GM12875 (cell line): Measurements from ENCODE around the gene FBXO34.
"Not testable (repeated sequence)": the region's sequence is repeated elsewhere in the genome, so short reads cannot be mapped to it uniquely, and the experiment has no call there.

Experiments used
- H3K4me3 ChIP-seq: one replicate; pipeline ENCODE4 v1.5.1; 2011; ENCODE audit warnings: low read depth, low read length, control low read depth
- TF ChIP-seq, protein P1 (sequence below): IDR thresholded peaks from 2 replicates; pipeline ENCODE4 v1.5.1; 2011; ENCODE audit warnings: low read depth, mild to moderate bottlenecking, control low read depth, inconsistent platforms, low read length, moderate library complexity, borderline replicate concordance; ENCODE audit not compliant: insufficient read depth

FBXO34 gene

DNA sequence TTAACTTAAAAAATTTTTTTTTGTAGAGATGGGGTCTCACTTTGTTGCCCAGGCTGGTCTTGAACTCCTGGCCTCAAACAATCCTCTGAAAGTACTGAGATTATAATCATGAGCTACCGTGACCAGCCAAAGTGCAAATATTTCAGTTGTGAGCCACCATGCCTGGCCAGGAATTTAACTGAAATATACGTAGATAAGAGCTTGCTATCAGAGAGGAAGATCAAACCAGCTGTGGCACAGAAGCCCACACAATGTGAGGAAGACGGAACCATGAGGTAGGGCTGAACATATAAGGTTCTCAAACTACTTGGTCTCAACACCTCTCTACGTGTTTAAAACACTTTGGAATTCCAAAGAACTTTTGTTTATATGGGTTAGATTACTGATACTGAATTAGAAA, 111.3 kb downstream of the FBXO34 start:
- H3K4me3 ChIP-seq = no peak overlapping the region
- TF ChIP-seq, protein P1, sequence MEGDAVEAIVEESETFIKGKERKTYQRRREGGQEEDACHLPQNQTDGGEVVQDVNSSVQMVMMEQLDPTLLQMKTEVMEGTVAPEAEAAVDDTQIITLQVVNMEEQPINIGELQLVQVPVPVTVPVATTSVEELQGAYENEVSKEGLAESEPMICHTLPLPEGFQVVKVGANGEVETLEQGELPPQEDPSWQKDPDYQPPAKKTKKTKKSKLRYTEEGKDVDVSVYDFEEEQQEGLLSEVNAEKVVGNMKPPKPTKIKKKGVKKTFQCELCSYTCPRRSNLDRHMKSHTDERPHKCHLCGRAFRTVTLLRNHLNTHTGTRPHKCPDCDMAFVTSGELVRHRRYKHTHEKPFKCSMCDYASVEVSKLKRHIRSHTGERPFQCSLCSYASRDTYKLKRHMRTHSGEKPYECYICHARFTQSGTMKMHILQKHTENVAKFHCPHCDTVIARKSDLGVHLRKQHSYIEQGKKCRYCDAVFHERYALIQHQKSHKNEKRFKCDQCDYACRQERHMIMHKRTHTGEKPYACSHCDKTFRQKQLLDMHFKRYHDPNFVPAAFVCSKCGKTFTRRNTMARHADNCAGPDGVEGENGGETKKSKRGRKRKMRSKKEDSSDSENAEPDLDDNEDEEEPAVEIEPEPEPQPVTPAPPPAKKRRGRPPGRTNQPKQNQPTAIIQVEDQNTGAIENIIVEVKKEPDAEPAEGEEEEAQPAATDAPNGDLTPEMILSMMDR = no peak

DNA sequence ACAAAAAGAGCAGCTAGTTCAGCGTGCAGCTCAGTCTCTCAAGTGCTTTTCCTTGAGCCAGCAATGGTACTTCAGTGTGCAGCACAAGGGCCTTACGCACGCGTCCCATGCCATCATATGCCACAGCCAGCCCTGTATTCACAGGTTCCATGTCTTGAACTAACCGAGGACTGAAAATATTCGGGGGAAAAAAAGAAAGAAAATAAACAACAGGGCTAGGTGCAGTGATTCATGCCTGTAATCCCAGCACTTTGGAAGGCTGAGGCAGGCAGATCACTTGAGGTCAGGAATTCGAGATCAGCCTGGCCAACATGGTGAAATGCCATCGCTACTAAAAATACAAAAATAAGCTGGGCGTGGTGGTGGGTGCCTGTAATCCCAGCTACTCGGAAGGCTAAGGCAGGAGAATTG, 111.8 kb downstream of the FBXO34 start:
- H3K4me3 ChIP-seq = not testable (repeated sequence)

DNA sequence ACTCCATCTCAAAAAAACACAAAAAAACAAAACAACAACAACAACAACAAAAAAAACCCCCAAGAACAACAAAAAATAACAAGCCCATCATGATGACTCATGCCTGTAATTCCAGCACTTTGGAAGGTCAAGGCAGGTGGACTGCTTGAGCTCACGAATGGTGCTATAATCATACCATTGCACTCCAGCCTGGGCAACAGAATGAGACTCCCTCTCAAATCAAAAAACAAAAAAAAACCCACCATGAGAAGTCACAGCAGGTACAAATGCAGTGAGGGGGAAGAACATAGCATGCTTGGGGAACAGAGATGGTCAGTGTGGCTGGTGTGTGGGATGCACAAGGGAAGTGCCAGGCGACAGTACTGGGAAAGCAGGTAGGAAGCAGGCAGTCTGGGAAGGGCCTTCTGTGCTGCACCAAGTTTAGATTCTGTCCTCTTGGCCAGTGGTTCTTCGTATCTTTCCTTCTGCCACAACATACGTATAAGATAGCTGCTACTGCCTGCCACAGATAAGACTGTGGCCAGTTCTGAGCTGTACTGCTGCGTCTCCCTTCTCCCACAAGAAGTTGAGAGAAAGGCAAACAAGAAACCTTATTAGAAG, 112.4 kb downstream of the FBXO34 start:
- no peak overlapping the region for H3K4me3 ChIP-seq
- TF ChIP-seq, protein P1 = no peak

DNA sequence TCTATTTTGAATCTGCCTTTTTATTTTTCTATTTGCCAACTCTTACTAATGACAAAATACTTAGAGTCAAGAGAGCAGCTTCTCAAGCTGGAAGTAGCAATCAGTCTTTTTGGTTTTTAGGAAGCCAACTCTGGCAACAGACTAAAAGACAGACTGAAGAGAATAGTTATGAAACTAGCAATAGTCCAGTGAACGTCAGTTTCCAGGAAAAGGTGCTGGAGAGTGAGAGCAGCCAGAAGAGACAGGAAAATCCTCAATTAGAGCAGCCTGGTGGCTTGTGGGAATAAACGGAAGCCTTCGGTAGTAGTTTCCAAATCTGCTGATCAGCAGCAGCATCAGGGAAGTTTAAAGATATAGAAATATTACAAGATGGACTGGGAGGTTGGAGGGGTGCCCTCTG, 113.3 kb downstream of the FBXO34 start:
- TF ChIP-seq, protein P1 = no peak
- H3K4me3 ChIP-seq = no peak overlapping the region

DNA sequence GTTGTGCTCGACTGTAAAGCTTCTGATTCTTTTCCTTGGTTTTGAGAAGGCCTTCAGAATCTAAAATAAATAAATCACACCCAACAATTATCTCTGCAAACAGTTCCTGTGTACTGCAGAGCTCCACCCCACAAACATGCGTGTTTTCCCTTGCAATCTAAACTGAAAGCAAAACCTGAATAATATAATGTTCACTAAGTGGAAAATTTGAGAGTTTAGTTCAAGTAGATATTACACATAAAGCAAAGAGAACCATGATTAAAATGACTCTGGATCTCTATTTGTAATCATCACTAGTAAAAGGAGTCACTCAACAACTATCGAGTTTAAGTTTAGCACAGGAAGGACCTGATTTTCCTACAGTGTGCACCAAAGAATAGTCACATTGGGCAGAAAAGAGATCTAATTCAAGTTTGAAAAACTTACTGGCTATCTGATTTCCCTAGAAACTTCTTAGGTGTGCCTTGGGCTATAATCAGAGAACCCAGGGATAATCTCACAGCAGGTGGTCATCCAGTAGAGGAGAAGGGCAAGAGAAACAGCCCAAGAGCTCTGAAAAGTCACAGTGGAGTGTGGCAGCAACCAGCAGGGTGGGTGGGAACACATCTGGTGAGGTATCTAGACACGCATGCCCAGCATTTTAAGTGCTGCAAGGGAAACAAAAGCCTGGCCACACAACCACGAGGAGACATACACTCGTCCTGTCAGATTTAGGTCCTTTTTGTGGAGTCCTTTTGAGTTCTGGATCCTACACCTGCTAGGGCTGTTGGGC, 115.0 kb downstream of the FBXO34 start:
- TF ChIP-seq, protein P1 = no peak
- no peak overlapping the region for H3K4me3 ChIP-seq

DNA sequence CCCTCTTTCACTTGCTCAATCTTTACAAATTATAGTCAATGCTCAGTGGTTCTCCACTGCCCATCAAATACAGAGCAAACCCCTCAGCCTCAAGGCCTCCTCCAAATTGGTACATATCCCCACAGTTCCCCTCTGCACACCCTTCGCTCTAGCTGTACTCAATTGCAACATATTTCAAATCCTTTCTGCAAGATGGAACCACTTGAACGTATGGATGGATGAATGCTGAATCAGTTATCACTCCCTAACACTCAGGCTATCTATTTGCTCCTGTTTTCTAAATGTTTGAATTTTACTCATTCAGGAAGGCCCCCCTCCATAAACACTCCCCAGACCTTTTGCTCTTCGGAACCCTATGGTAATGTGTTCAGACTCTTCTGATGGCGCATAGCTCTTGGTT, 115.9 kb downstream of the FBXO34 start:
- TF ChIP-seq, protein P1 = no peak
- H3K4me3 ChIP-seq = no peak overlapping the region

DNA sequence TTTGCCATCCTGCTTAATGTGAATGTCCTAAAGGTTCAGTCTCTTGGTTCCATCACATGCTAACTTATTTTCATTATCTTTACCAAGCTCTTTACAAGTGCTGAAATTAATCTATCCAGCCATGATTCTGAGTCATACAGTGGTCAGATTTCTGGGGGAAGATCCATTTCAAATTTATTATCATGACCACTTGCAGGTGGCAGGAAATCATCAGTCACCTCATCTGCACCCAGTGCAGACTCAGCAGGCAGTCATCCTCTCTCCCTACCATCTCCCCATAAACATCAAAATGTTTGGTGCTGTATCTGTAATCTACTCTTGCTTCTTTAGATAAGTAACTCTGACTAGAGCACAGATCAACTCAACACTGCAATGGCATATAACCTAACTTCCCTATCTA, 116.9 kb downstream of the FBXO34 start:
- TF ChIP-seq, protein P1 = no peak
- H3K4me3 ChIP-seq = no peak overlapping the region
